ENCODE measurements around the gene TBC1D8. TPM values are rescaled to one million over a fixed set of nuclear protein-coding genes. Genes with fewer than 3 reads are reported as not detected.
A peak's percentile ranks its signal among the peaks of the same experiment; 100 is the strongest.

The TBC1D8 gene
- total RNA-seq, 2 experiments from 2014 or later = 1.0 to 1.8 TPM

DNA sequence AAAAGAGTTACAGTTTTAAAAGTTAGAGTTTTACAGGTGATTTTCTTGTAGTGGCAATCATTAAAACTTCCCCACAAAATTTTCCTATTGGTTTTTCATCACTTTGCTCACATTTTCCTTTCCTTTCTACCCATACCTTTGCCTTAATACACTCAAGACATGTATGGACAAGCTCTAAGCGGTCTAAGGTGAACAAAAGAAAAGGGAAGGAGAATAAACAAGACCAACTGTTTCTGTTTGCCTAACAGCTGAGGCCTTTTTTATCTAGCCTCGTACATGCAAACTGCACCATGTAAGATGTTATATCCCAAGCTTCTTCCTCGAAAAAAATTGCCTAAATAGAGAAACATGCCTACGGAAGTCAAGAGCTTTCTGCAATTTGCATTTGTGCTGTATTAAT lies 33.9 kb upstream of the TBC1D8 start:
- ATAC-seq (ENCODE audit: poor library complexity) (no peak), DNase-seq (no peak)
- Histone ChIP-seq H3K9me3 (ENCODE audit: control insufficient read depth in 1 of 2, insufficient read depth in 1 of 2, low read length in 2 of 2) (peaks cover 5 to 9% of the 10 kb centered on the region in 2 experiments), H3K36me3 (ENCODE audit: insufficient read depth, low read length) (no peaks in the 10 kb centered on the region), H3K4me1 (ENCODE audit: insufficient read depth, low read length) (no peaks in the 10 kb centered on the region), H3K27me3 (ENCODE audit: control insufficient read depth in 1 of 2, insufficient read depth in 2 of 2, low read length in 2 of 2) (peaks cover 0 to 3% of the 10 kb centered on the region in 2 experiments), H3K4me3 (ENCODE audit: low read length) (no peak overlapping the region), H3K27ac (ENCODE audit: low read depth in 1 of 2, low read length in 2 of 2) (no peak overlapping the region)
- Mint-ChIP-seq H3K9me3 (no peaks in the 10 kb centered on the region), H3K27me3 (no peaks in the 10 kb centered on the region), H3K4me1 (ENCODE audit: low read depth) (no peaks in the 10 kb centered on the region), H3K4me3 (no peak overlapping the region), H3K27ac (no peak overlapping the region), H3K36me3 (ENCODE audit: low read depth) (no peaks in the 10 kb centered on the region)
- TF ChIP-seq CTCF (IDR thresholded peaks at IDR 0.05) = no peak
- intact Hi-C loops (cut with DNase I, micrococcal nuclease) = no loop called here
- POLR2A ChIA-PET = no interaction called here
- CTCF ChIA-PET = no interaction called here

- TF ChIP-seq CTCF (IDR thresholded peaks at IDR 0.05) = no peak
- Mint-ChIP-seq H3K27me3 (no peaks in the 10 kb centered on the region), H3K9me3 (no peaks in the 10 kb centered on the region), H3K4me3 (no peak overlapping the region), H3K4me1 (ENCODE audit: low read depth) (peaks cover 5% of the 10 kb centered on the region), H3K27ac (no peak overlapping the region), H3K36me3 (ENCODE audit: low read depth) (no peaks in the 10 kb centered on the region)
- intact Hi-C loops (cut with DNase I, micrococcal nuclease) = no loop called here
- ATAC-seq (ENCODE audit: poor library complexity) = no peak
- no peaks in the 10 kb centered on the region for H3K9me3 ChIP-seq (ENCODE audit: control insufficient read depth in 1 of 2, insufficient read depth in 1 of 2, low read length in 2 of 2)
- ChIA-PET CTCF (no interaction called here), POLR2A (no interaction called here)
- DNase-seq = peak in 2 of 14 experiments; percentile 47 to 61
- no peaks in the 10 kb centered on the region for H3K4me1 ChIP-seq (ENCODE audit: insufficient read depth, low read length)
- no peak overlapping the region for H3K27ac ChIP-seq (ENCODE audit: low read depth in 1 of 2, low read length in 2 of 2)
- H3K4me3 ChIP-seq (ENCODE audit: low read length) = no peak overlapping the region
- H3K36me3 ChIP-seq (ENCODE audit: insufficient read depth, low read length) = no peaks in the 10 kb centered on the region
- H3K27me3 ChIP-seq (ENCODE audit: control insufficient read depth in 1 of 2, insufficient read depth in 2 of 2, low read length in 2 of 2) = no peaks in the 10 kb centered on the region
These were observed 28.8 kb upstream of the TBC1D8 start for GRCh38 chr2:101179982-101180381.

DNA sequence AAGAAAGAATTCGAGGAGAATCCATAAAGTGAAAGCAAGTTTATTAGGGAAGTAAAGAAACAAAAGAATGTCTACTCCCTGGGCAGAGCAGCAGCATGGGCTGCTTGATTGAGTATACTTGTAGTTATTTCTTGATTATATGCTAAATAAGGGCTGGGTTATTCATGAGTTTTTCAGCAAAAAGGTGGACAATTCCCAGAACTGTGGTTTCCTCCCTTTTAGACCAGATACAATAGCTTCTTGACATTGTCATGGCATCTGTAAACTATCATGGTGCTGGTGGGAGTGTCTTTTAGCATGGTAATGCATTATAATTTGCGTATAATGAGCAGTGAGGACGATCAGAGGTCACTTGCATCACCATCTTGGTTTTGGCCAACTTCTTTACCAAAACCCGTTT lies 25.6 kb upstream of the TBC1D8 start:
- DNase-seq (no peak), ATAC-seq (ENCODE audit: poor library complexity) (no peak)
- H3K27ac Mint-ChIP-seq = no peak overlapping the region
- H3K36me3 ChIP-seq (ENCODE audit: insufficient read depth, low read length) = no peaks in the 10 kb centered on the region
- CTCF ChIA-PET = no interaction called here
- intact Hi-C loops (cut with DNase I, micrococcal nuclease) = no loop called here
- H3K4me1 ChIP-seq (ENCODE audit: insufficient read depth, low read length) = peaks cover 6% of the 10 kb centered on the region
- no peak overlapping the region for H3K4me3 Mint-ChIP-seq
- no peaks in the 10 kb centered on the region for H3K27me3 ChIP-seq (ENCODE audit: control insufficient read depth in 1 of 2, insufficient read depth in 2 of 2, low read length in 2 of 2)
- peaks cover 2% of the 10 kb centered on the region for H3K36me3 Mint-ChIP-seq (ENCODE audit: low read depth)
- H3K4me1 Mint-ChIP-seq (ENCODE audit: low read depth) = peaks cover 22% of the 10 kb centered on the region
- POLR2A ChIA-PET = no interaction called here
- H3K4me3 ChIP-seq (ENCODE audit: low read length) = no peak overlapping the region
- H3K27me3 Mint-ChIP-seq = no peaks in the 10 kb centered on the region
- H3K9me3 Mint-ChIP-seq = no peaks in the 10 kb centered on the region
- no peak for TF ChIP-seq CTCF (IDR thresholded peaks at IDR 0.05)
- H3K27ac ChIP-seq (ENCODE audit: low read depth in 1 of 2, low read length in 2 of 2) = no peak overlapping the region
- peaks cover 0 to 8% of the 10 kb centered on the region in 2 experiments for H3K9me3 ChIP-seq (ENCODE audit: control insufficient read depth in 1 of 2, insufficient read depth in 1 of 2, low read length in 2 of 2)
